Measurements from ENCODE around the gene TBXA2R. TPM values are rescaled to one million over a fixed set of nuclear protein-coding genes. Genes with fewer than 3 reads are reported as not detected.
A peak's percentile ranks its signal among the peaks of the same experiment; 100 is the strongest.

Gene TBXA2R
- total and polyA plus RNA-seq, 4 donors: 1.7 to 6.0 (median 5.4) TPM

DNA sequence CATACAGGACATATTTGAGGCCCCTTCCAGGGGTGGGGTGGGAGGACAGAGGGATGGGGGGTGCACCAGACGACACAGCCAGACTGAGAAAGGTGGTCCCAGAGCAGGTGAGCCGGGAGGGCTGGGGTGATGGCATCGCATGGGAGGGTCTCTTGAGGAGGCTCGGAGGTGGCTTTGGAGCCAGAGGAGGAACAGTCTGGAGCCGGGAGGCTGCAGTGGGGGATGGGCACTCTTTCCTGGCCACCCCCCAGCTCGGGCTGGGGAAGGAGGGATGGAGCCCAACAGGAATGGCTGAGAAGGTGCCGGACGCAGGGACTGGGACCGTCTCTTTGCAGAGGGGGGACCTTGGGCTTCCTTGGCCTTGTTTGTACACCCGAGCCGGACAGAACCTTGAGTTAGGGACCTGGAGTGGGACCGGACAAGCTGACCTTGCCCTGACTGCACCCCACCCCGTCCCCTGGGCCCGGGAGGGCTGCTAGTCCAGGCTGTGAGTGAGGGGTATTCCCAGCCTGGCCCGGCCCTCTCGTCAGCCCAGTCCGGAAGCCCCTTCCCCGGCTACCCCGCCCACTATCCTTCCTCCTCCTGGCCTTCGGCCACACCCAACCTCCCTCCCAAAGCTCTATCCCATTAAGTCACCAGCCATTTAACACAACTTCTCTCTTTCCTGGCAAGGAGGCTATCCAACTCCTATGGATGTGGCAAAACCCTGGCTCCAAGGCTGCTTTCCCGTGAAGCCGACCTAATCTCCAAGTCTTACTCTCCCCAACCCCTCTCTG lies 816 bp upstream of the TBXA2R start:
- H3K4me3 ChIP-seq (ENCODE audit: low read depth in 1 of 3, low read length in 3 of 3): peak overlapping the region in 1 of 3 donors; percentile 55
- 23% methylated on average over 22 of the region's 22 CpGs for WGBS
- no peak for DNase-seq (ENCODE audit: low spot score)

DNA sequence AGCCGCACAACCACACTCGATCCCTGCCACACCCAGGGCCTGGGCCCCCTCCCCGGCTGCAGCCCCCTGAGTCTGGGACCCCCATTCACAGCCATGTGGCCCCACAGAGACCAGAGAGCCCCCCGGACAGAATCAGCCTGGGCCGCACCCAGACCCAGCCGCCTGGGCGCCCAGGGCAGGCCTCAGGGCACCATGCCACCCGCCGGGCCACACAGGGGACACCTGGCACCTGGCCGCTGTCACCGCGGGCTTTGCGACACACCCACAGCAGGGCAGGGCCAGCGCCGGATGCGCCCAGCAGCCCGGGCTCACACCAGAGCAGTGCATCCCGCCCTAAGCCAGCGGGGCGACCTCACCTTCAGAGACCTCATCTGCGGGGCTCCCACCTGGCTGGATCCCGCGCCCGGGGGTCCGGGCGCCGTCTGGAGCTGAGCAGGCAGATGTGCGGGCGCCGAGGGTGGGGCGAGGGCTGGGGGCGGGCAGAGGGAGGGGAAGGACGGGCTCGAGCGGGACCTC lies 443 bp downstream of the TBXA2R start:
- Histone ChIP-seq H3K9ac (ENCODE audit: low read depth in 1 of 2, low read length in 2 of 2) (no peak overlapping the region), H3K4me3 (ENCODE audit: low read depth in 1 of 3, low read length in 3 of 3) (peak overlapping the region in 2 of 3 donors; percentile 2 to 55), H3K36me3 (ENCODE audit: control insufficient read depth in 4 of 4, insufficient read depth in 3 of 4, low read depth in 1 of 4, low read length in 3 of 4) (peaks cover 0 to 2% (median under 1%) of the 10 kb centered on the region in 4 donors), H3K4me1 (ENCODE audit: control insufficient read depth in 4 of 4, insufficient read depth in 4 of 4, low read length in 3 of 4) (peaks cover 0 to 8% (median 4%) of the 10 kb centered on the region in 4 donors), H3K27ac (ENCODE audit: low read depth in 1 of 2, low read length in 2 of 2) (peak overlapping the region; percentile 69 to 73), H3K27me3 (ENCODE audit: control insufficient read depth in 4 of 4, insufficient read depth in 4 of 4, low read length in 3 of 4) (no peaks in the 10 kb centered on the region), H3K9me3 (ENCODE audit: control insufficient read depth in 4 of 4, low read length in 3 of 4) (no peaks in the 10 kb centered on the region)
- WGBS: 7% methylated on average over 35 of the region's 35 CpGs
- DNase-seq (ENCODE audit: low spot score): no peak
- TF ChIP-seq, protein P1, sequence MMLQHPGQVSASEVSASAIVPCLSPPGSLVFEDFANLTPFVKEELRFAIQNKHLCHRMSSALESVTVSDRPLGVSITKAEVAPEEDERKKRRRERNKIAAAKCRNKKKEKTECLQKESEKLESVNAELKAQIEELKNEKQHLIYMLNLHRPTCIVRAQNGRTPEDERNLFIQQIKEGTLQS (IDR thresholded peaks at IDR 0.05): no peak
- TF ChIP-seq, protein P2, sequence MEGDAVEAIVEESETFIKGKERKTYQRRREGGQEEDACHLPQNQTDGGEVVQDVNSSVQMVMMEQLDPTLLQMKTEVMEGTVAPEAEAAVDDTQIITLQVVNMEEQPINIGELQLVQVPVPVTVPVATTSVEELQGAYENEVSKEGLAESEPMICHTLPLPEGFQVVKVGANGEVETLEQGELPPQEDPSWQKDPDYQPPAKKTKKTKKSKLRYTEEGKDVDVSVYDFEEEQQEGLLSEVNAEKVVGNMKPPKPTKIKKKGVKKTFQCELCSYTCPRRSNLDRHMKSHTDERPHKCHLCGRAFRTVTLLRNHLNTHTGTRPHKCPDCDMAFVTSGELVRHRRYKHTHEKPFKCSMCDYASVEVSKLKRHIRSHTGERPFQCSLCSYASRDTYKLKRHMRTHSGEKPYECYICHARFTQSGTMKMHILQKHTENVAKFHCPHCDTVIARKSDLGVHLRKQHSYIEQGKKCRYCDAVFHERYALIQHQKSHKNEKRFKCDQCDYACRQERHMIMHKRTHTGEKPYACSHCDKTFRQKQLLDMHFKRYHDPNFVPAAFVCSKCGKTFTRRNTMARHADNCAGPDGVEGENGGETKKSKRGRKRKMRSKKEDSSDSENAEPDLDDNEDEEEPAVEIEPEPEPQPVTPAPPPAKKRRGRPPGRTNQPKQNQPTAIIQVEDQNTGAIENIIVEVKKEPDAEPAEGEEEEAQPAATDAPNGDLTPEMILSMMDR (IDR thresholded peaks at IDR 0.05; ENCODE audit: low read depth, low read length, missing input control): no peak
- TF ChIP-seq, protein P3, sequence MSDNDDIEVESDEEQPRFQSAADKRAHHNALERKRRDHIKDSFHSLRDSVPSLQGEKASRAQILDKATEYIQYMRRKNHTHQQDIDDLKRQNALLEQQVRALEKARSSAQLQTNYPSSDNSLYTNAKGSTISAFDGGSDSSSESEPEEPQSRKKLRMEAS (IDR thresholded peaks at IDR 0.05): no peak
- no peak for TF ChIP-seq REST (IDR thresholded peaks at IDR 0.05)
- no peak for TF ChIP-seq GABPA (IDR thresholded peaks at IDR 0.05 in 1 of 2, conservative IDR thresholded peaks at IDR 0.05 in 1 of 2)
- TF ChIP-seq EGR1 (IDR thresholded peaks at IDR 0.05; ENCODE audit: low read depth in 2 of 2): no peak

More for the DNA sequence above, 816 bp upstream of the TBXA2R start:
- no peak for TF ChIP-seq HNF4G (IDR thresholded peaks at IDR 0.05)
- TF ChIP-seq NR2F2 (IDR thresholded peaks at IDR 0.05): peak; percentile 12
- no peaks in the 10 kb centered on the region for H3K9me3 ChIP-seq (ENCODE audit: control insufficient read depth in 4 of 4, low read length in 3 of 4)
- no peaks in the 10 kb centered on the region for H3K27me3 ChIP-seq (ENCODE audit: control insufficient read depth in 4 of 4, insufficient read depth in 4 of 4, low read length in 3 of 4)
- H3K36me3 ChIP-seq (ENCODE audit: control insufficient read depth in 4 of 4, insufficient read depth in 3 of 4, low read depth in 1 of 4, low read length in 3 of 4): peaks cover 4 to 15% (median 6%) of the 10 kb centered on the region in 4 donors
- peaks cover 0 to 8% (median 4%) of the 10 kb centered on the region in 4 donors for H3K4me1 ChIP-seq (ENCODE audit: control insufficient read depth in 4 of 4, insufficient read depth in 4 of 4, low read length in 3 of 4)
- no peak overlapping the region for H3K9ac ChIP-seq (ENCODE audit: low read depth in 1 of 2, low read length in 2 of 2)
- H3K27ac ChIP-seq (ENCODE audit: low read depth in 1 of 2, low read length in 2 of 2): peak overlapping the region; percentile 69 to 73

- TF ChIP-seq RXRA (IDR thresholded peaks at IDR 0.05) (no peak), HNF4G (IDR thresholded peaks at IDR 0.05) (no peak), FOXA2 (IDR thresholded peaks at IDR 0.05) (no peak), RAD21 (IDR thresholded peaks at IDR 0.05) (no peak), SP1 (IDR thresholded peaks at IDR 0.05) (no peak), YY1 (IDR thresholded peaks at IDR 0.05) (no peak), TAF1 (conservative IDR thresholded peaks at IDR 0.05) (no peak), FOXA1 (IDR thresholded peaks at IDR 0.05) (no peak)
- TF ChIP-seq, protein P3 (IDR thresholded peaks at IDR 0.05): no peak
- TF ChIP-seq, protein P1 (IDR thresholded peaks at IDR 0.05): no peak
- H3K4me3 ChIP-seq (ENCODE audit: low read depth in 1 of 3, low read length in 3 of 3): peak overlapping the region in 2 of 3 donors; percentile 2 to 55
- no peaks in the 10 kb centered on the region for H3K27me3 ChIP-seq (ENCODE audit: control insufficient read depth in 4 of 4, insufficient read depth in 4 of 4, low read length in 3 of 4)
- H3K36me3 ChIP-seq (ENCODE audit: control insufficient read depth in 4 of 4, insufficient read depth in 3 of 4, low read depth in 1 of 4, low read length in 3 of 4): peaks cover 0 to 2% (median 0%) of the 10 kb centered on the region in 4 donors
- H3K9ac ChIP-seq (ENCODE audit: low read depth in 1 of 2, low read length in 2 of 2): no peak overlapping the region
- H3K9me3 ChIP-seq (ENCODE audit: control insufficient read depth in 4 of 4, low read length in 3 of 4): no peaks in the 10 kb centered on the region
- H3K27ac ChIP-seq (ENCODE audit: low read depth in 1 of 2, low read length in 2 of 2): peak overlapping the region in 1 of 2 donors; percentile 73
- 51% methylated on average over 5 of the region's 5 CpGs for WGBS
- no peak for DNase-seq (ENCODE audit: low spot score)
- peaks cover 0 to 8% (median 4%) of the 10 kb centered on the region in 4 donors for H3K4me1 ChIP-seq (ENCODE audit: control insufficient read depth in 4 of 4, insufficient read depth in 4 of 4, low read length in 3 of 4)
Measured at GRCh38 chr19:3605770-3606169, 905 bp downstream of the TBXA2R start.

All from liver (tissue), 9 donors.